ENCODE results near the gene DHCR7. TPM values are rescaled to one million over a fixed set of nuclear protein-coding genes. Genes with fewer than 3 reads are reported as not detected.

Gene DHCR7
- total RNA-seq, 1 donor from 2014 or later, result 47.0 TPM

DNA sequence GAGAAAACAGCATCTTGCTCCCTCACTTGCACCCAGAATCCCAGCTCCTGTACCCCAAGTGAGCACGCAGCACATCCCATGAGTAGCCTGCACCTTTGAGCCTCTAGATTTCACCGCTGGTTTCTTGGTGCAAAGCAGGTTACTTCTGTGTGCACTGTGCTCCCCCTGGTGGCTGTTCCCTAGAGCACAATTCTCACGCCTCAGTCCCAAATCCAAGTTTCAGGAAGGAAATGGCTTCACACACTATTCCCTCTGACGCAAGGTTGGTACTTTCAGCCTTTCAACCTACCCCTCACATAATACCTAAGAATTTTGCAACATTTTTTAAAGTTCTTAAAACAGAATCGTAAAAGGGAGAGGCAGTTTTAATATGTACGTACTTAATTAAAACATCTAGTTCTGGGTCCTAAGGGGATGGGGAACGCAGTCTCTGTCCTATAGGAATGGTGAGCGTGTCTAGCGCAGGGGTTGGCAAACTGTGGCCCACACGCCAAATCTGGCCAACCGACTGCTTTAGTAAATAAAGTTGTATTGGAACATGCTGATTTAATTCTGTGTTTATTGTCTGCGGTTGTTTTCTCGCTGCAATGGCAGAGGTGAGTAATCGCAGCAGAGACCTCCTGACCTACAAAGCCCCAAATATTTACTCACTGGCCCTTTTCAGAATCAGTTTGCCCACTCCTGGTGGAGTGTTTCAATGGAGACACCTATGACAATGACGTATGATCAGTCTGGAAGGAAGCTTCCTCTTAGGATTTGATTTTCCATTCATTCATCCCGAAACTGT is 27.5 kb downstream of the DHCR7 start:
- intact Hi-C loops (cut with micrococcal nuclease), result loop anchor here (5.0 kb wide), 1 partner anchor 603 kb away; no protein-coding TSS in a partner anchor

DNA sequence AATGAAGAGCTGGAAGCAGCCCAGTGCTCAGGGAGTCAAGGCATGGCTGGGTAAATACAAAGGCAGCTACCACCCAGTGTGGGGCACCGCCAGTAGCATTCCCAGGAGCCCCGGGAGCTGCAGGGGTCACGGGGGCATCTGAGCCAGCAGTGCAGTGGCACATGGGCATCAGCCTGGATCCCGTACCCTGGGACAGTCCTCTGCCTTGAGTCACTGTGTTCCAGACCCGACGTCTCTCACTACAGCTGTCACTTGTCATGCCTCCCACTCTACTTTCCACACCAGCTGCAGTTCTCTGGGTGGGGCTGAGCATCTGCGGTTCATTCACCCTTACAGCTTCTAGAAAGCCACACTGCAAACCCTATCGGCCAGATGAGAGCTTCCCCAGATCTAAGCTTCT is 29.6 kb downstream of the DHCR7 start:
- intact Hi-C loops (cut with micrococcal nuclease), result no loop called here

DNA sequence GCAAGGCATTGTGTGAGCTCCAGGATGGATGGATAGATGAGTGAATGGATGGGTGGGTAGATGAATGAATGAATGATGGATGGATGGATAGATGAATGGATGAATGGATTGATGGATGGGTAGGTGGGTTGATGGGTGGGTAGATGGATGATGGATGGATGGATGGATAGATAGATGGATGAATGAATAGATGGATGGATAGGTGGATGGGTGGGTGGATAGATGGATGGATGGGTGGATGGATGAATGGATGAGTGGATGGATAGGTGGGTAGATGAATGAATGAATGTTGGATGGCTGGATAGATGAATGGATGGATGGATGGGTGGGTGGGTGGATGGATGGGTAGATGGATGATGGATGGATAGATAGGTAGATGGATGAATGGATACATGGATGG is 33.5 kb downstream of the DHCR7 start:
- intact Hi-C loops (cut with micrococcal nuclease), result no loop called here

DNA sequence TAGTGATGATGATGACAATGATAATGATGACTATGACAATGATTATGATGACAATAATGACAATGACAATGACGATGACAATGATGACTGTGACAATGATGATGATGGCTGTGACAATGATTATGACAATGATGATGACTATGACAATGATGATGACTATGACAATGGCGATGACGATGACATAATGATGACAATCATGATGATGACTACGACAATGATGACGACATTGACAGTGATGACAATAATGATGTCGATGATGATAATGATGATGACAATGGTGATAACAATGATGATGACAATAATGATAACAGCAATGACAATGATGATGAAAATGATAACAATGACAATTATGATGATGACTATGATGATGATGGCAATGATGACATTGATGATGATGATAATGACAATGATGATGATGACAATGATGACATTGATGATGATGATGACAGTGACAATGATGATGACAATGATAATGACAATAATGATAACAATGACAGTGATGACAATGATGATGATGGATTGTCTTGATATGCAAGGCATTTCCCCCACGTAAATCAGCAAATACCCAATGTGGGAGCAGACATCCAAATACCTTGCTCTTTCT is 37.7 kb downstream of the DHCR7 start:
- intact Hi-C loops (cut with micrococcal nuclease), result no loop called here

DNA sequence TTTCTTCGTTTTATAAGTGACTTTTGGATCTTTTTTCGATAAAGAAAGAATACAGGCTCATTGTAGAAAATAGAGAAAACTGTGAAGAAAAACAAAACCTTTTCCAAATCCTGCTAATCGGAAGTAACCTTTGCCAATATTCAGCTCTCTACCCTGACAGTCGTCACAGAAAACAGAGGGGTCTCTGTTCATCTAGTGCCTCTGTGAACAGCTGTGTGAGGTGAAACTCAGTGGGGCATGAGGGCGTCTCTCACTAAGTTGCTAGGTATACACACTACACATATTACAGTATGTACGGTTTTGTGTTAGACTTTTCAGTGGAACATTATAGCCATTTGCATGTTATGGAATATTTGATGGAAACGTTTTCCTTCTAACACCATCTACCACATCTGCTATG is 39.4 kb downstream of the DHCR7 start:
- intact Hi-C loops (cut with micrococcal nuclease), result no loop called here

DNA sequence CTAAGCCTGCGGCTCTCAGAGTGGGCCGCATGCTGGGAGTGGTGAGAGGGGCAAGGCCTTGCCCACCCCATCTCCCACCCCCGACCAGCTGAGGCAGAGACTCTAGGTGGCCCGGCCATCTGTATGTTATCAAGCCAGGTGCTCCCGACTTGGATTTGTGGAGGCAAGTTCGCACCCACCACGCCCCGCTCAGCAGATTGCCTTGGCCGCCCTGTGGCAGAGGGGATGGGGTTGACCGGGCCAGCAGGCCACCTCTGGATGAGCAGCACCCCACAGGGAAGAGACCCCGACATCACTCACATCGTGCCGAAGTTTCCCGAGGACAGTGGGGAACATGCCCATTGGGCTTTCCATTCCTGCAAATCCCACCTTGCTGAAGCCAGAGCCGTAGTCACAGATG is 40.8 kb downstream of the DHCR7 start:
- intact Hi-C loops (cut with micrococcal nuclease), result no loop called here

DNA sequence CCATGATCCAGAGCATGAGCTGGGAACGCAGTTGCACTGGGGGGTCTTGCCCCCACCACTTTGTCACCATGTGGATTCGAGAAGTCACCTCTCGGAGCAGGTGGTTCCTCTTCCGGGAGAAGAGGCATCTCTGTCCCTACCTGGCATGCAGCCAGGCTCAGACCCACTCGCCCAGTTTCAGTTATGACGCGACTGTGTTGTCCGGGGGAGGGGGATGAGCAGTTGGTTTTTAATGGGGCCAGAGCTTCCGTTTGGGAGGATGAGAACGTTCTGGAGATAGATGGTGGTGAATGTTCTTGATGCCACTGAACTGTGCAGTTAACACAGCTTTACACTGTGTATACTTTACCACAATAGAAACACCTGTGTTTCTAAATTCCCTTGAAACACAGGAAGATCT is 41.5 kb downstream of the DHCR7 start:
- intact Hi-C loops (cut with micrococcal nuclease), result no loop called here

DNA sequence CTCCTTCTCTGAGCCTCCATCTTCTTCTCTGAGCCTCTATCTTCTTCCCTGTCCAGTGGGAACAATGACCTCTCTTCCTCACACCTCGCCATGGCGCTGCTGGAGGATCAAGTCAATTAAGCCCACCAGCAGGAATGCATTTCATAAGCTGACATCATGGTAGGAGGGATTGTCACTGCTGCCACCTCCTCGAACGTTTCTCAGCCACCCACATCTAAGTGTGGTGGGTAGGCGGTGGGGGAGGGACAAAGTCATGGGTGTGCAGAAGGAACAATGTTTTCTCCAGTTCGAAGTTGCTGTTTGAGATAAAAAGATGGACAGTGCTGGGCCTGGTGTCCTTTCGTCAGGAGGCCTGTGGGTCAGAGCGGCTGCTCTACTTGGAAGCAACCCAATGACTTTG is 44.0 kb downstream of the DHCR7 start:
- intact Hi-C loops (cut with micrococcal nuclease), result no loop called here

DNA sequence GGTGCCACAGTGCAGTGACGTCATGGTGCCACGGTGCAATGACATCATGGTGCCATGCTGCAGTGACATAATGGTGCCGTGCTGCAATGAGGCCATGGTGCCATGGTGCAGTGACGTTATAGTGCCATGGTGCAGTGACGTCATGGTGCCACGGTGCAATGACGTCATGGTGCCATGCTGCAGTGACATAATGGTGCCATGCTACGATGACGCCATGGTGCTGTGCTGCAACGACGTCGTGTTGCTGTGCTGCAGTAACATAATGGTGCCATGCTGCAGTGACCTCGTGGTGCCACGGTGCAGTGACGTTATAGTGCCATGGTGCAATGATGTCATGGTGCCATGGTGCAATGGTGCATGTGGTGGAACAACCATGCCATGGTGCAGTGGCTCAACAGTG is 45.3 kb downstream of the DHCR7 start:
- intact Hi-C loops (cut with micrococcal nuclease), result no loop called here

DNA sequence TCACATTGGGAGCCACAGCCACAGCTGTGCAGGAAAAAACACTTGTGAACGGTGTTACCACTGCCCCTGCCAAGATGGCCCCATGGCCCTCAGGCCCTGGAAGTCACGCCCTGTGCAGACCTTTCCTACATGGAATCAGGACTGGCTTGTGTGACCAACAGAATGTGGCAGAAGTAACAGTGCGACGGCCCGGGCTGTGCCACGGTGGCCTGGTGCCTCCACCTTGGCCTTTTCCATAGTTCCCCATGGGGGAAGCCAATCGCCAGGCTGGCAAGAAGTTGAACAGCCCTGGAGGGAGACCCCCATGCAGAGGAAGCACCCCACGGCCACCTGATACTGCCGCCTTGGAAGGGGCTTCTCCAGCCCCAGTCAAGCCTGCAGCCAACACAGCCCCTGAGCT is 48.0 kb downstream of the DHCR7 start:
- intact Hi-C loops (cut with micrococcal nuclease), result no loop called here

DNA sequence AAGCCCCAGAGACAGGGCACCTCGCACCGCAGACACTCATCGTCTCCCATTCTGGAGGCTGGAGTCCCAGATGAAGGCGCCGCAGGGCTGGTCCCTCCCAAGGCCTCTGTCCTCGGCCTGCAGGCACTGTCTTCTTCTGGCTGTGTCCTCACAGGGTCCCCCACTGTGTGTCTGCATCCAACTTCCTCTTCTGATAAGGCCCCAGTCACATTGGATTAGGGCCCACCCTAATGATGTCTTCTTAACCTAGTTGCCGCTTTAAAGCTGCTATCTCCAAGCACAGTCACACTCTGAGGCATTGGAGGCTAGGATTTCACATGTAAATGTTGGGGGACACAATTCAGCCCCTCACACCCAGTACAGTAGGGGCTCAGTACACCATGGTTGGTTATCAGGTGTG is 48.9 kb downstream of the DHCR7 start:
- intact Hi-C loops (cut with micrococcal nuclease), result no loop called here

DNA sequence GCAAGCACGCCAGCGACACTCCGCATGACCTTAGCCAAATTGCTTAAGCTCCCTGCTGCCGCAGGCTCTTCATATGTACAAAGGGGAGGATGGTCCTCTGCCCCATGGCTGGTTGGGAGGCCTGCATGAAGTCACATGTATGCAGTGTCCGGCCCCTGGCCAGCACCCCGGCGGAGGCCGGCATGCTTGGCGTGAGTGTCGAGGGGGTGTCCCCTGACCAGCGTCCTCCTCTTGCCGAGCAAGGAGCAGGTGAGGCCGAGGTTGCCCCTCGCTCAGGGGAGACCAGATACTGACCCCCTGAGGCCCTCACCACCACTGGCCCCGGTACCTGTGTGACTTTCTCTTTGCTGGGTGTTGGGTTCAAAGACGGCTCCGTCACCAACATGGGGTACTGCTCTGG is 50.2 kb downstream of the DHCR7 start:
- intact Hi-C loops (cut with micrococcal nuclease), result no loop called here

DNA sequence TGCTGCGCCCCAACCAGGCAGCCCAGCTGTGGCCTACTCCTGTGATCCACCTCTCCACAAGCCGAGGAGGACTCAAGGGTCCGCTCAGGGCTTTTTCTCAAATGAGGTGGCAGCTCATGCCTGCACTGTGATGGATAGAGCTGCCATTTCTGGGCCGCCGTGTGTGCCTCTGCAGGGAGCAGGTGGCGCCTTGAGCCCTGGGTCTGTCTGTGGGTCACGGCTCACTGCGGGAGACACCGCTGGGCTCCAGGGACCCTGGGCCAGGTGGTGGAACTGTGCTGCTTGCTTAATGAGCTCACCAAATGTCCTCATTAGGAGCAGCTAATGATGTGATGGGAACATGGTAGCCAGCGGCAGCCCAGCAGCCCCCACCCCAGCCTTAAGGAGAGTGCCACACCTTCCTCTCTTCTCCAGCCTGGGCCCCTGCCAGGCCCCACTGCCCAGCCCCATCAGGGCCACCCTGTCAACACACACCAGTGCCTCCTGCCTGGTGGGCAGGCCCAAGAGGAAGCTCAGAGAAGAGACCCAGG is 50.8 kb downstream of the DHCR7 start:
- intact Hi-C loops (cut with micrococcal nuclease), result no loop called here

DNA sequence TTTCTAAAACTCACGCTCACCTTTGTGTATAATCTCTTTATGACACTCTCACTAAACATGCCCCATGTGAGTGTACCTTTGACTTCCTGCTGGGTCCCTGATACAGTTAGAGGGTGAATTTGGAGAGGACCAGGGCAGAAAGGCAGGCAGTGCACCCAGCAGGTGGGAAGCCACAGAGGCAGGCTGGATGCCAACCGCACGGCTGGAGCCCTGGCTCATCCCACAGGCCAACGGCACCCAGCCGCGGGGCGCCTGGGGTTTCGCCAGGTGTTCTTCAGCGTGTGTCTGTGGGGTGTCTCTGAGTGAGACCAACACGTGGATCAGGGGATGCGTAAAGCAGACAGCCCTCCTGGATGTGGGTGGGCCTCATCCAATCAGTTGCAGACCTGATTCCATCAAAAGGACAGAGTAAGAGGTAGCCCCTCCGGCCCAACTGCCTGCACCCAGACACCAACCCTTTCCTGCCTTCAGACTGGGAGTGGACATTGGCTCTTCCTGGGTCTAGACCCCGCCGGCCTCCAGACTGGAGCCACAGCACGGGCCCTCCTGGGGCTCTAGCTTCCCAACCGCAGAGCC is 51.6 kb downstream of the DHCR7 start:
- intact Hi-C loops (cut with micrococcal nuclease), result no loop called here

DNA sequence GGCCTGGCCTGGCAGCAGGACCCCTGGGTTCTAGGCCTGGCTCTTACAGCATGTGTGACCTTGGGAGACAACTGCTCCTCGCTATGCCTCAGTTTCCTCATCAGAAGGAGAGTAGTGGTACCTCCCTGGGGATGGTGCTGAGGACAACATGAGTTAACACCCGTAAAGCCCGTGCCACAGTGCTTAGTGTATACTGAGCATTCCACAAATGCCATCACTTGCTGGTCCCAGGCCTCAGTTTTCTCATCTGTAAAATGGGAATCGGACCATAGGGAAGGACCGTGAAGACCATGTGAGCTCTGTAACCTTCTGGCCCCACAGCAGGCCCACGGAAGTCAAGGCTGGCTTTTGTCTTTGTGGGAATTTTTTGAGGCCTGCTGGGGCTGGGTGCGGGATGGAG is 52.4 kb downstream of the DHCR7 start:
- intact Hi-C loops (cut with micrococcal nuclease), result no loop called here

DNA sequence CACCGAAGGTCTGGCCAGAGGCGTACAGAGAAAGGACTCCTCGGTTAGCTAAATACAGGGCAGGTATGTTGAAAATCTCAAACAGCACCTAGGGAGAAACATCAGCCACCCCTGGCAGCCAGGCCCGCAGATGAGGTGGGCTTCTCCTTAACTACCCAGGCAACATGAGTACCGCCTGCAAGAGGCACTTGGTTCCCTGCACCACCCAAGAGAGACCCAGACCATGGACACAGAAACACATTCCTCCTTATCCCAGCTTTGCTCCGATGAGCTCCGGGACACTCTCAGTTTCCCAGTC is 53.0 kb downstream of the DHCR7 start:
- intact Hi-C loops (cut with micrococcal nuclease), result no loop called here

DNA sequence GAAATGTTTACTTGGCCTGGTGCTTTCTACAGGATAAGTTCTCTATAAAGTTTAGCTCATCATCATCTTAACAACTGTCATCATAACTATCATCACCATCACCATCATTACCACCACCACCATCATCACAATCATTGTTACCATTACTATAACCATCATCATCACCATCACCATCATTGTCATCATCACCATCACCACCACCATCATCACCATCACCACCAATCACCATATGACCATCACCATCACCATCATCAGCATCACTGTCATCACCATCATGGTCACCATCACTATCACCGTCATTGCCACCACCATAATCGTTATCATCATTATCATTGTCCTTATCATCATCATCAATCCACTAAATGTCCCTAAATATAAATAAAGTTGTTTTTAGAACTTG is 54.9 kb downstream of the DHCR7 start:
- intact Hi-C loops (cut with micrococcal nuclease), result no loop called here

DNA sequence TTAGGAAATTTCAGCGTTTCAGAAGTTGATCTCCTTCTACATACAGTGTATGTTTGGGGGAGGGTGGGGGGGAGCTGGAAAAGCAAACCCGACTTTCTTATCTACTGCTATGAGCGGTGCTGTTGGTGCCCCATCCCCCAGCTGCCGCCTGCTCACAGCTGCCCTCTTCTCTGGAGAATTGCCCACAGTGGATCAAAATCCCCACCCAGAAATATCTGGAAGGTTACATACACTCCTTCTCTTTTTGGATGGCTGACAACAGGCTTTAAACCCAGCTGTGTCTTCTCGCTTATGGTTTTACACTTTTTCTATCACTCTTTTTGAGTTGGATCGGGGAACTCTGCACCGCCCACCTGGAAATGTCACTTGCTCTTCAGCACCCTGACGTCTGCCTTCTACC is 56.4 kb downstream of the DHCR7 start:
- intact Hi-C loops (cut with micrococcal nuclease), result no loop called here

DNA sequence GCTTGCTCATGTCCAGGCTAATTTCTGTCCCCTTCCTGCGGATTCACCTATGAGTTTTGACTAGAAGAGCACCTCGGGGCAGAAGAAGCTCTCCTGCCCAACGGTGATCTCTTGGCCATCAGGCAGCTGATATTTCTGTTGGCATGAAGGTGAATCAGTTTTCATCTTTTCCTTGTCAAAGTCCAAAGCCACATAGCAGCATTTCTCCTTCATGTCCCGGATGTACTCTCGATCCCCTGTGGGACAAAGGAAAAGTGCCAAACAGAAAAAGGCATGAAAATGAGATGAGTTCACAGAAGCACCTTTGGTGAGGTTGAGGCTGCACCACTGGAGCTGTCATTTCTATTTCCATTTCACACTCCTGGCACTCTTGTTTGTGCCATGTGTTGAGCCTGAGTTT is 56.8 kb downstream of the DHCR7 start:
- intact Hi-C loops (cut with micrococcal nuclease), result no loop called here

DNA sequence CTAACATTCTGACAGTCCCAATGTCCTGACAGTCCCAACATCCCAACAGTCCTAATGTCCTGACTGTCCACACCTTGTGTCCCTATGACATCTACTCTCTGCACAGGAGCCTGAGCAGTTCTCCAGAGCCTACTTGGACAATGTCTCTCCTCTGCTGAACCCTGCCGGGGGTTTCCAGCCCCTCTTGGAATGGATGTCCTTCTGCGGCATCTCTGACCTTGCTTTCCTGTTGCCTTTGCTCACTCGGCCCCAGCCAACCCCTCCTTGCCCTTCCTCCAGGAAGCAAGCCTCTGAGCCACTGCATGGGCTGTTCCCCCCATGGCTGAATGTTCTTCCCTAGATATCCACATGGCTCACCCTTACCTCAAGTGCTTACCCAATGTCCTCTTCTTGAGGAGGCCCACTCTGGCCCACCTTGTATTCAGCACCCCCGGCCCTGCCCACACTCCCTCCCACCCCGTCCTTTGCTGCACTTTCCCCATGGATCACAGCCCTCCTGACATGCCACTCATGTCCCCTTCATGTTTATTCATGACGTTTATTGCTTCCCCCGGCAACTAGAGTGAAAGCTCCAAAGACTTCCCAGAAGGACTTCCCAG is 59.5 kb downstream of the DHCR7 start:
- intact Hi-C loops (cut with micrococcal nuclease), result no loop called here

DNA sequence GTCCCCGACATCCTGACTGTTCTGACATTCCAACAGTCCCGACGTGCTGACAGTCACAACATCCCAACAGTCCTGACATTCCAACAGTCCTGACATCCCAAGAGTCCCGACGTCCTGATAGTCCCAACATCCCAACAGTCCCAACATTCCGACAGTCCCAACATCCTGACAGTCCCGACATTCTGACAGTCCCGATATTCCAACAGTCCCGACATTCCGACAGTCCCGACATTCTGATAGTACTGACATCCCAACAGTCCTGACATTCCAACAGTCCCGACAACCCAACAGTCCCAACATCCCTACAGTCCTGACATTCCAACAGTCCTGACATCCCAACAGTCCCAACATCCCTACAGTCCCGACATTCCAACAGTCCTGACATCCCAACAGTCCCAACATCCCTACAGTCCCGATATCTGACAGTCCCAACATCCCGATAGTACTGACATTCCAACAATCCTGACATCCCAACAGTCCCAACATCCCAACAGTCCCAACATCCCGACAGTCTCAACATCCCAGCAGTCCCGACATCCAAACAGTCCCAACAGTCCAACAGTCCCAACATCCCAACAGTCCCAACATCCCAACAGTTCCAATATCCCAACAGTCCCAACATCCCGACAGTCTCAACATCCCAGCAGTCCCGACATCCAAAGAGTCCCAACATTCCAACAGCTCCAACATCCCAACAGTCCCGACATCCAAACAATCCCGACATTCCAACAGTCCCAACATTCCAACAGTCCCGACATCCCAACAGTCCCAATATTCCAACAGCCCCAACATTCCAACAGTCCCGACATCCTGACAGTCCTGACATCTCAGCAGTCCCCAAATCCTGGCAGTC is 60.2 kb downstream of the DHCR7 start:
- intact Hi-C loops (cut with micrococcal nuclease), result no loop called here

DNA sequence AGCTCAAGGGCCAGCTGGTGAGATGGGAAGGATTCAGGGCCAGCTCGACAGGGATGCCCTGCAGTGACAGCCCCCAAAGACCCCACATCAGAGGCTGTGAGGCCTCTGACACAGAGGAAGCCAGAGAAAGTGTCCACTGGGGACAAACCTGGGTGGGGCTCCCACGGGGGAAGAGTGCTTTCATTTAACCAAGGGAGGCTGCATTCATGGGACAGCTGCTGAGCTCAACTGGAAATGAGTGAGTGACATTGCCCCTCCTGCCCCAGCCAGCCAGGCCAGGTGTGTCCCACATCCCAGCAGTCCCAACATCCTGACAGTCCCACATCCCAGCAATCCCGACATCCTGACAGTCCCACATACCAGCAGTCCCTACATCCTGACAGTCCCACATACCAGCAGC is 61.0 kb downstream of the DHCR7 start:
- intact Hi-C loops (cut with micrococcal nuclease), result no loop called here

All from T-helper 2 cell treated with Interferon-gamma antibody and Interleukin-4, amounts not matched to agents 100 ng/mL and 5 ng/mL, for 36 hours (primary cell).